HL-60 (cell line): ENCODE data around the gene CAMK2D.

ENCODE experiments used
- DNase-seq, 2 experiments: peaks; one replicate each; pipeline ENCODE4 v3.0.0-alpha.2; 2010 to 2020; ENCODE audit warnings: low read depth in 1 of 2, low spot score in 1 of 2
- H3K27ac ChIP-seq: fragments of 250-450 bp; sonication (Bioruptor Pico); replicated peaks from 2 replicates; pipeline ENCODE4 v1.5.1; 2020; ENCODE audit warnings: mild to moderate bottlenecking, moderate library complexity
- H3K27me3 ChIP-seq: fragments of 250-450 bp; sonication (Bioruptor Pico); 2 replicates; pipeline ENCODE4 v1.5.1; 2021; ENCODE audit warnings: mild to moderate bottlenecking, moderate library complexity; ENCODE audit not compliant: insufficient read depth, poor library complexity, severe bottlenecking
- H3K4me3 ChIP-seq: replicated peaks from 2 replicates; pipeline ENCODE4 v1.5.1; 2011; ENCODE audit warnings: mild to moderate bottlenecking, control low read depth, low read length; ENCODE audit not compliant: insufficient read depth
- GABPA ChIP-seq: IDR thresholded peaks from 2 replicates; pipeline ENCODE4 v1.6.1; 2012; ENCODE audit warnings: low read depth
- POLR2AphosphoS5 ChIP-seq: IDR thresholded peaks from 2 replicates; pipeline ENCODE4 v1.6.1; 2012; ENCODE audit warnings: low read depth
- REST ChIP-seq: IDR thresholded peaks from 2 replicates; pipeline ENCODE4 v1.6.1; 2012; ENCODE audit warnings: low read depth; ENCODE audit not compliant: insufficient replicate concordance
- SPI1 ChIP-seq: IDR thresholded peaks from 2 replicates; pipeline ENCODE4 v1.6.1; 2012; ENCODE audit warnings: low read depth, mild to moderate bottlenecking, borderline replicate concordance
- TF ChIP-seq, protein P1 (sequence below): IDR thresholded peaks from one replicate; pipeline ENCODE4 v1.5.1; 2011; ENCODE audit warnings: low read length, control low read depth, inconsistent platforms; ENCODE audit not compliant: insufficient read depth

Gene CAMK2D

DNA sequence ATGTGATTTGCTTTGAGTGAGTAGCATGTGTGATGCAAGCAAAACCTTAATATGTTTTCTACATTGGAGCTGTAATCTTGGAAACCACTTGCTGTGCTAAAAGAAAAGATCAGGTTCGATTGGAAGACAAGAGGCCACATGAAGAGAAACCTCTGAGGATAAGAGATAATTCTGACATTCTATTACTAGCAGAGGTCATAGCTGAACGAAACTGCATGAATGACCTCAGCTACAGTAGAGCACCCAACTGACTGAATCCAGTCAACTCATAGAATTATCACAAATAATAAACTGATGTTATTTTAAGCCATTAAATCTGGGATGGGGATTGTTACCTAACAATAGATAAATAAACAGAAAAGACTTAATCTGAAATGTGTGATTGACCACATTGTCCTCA lies 147.1 kb downstream of the CAMK2D start:
- DNase-seq: no peak
- Histone ChIP-seq H3K27me3 (no peaks in the 10 kb centered on the region), H3K4me3 (no peak overlapping the region), H3K27ac (no peak overlapping the region)
- TF ChIP-seq REST (no peak), SPI1 (no peak), GABPA (no peak), POLR2AphosphoS5 (no peak)
- TF ChIP-seq, protein P1, sequence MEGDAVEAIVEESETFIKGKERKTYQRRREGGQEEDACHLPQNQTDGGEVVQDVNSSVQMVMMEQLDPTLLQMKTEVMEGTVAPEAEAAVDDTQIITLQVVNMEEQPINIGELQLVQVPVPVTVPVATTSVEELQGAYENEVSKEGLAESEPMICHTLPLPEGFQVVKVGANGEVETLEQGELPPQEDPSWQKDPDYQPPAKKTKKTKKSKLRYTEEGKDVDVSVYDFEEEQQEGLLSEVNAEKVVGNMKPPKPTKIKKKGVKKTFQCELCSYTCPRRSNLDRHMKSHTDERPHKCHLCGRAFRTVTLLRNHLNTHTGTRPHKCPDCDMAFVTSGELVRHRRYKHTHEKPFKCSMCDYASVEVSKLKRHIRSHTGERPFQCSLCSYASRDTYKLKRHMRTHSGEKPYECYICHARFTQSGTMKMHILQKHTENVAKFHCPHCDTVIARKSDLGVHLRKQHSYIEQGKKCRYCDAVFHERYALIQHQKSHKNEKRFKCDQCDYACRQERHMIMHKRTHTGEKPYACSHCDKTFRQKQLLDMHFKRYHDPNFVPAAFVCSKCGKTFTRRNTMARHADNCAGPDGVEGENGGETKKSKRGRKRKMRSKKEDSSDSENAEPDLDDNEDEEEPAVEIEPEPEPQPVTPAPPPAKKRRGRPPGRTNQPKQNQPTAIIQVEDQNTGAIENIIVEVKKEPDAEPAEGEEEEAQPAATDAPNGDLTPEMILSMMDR: no peak

- Histone ChIP-seq H3K4me3 (no peak overlapping the region), H3K27me3 (no peaks in the 10 kb centered on the region), H3K27ac (no peak overlapping the region)
- TF ChIP-seq POLR2AphosphoS5: no peak
- DNase-seq: no peak
Measured at GRCh38 chr4:113613503-113613902, 148.0 kb downstream of the CAMK2D start.

DNA sequence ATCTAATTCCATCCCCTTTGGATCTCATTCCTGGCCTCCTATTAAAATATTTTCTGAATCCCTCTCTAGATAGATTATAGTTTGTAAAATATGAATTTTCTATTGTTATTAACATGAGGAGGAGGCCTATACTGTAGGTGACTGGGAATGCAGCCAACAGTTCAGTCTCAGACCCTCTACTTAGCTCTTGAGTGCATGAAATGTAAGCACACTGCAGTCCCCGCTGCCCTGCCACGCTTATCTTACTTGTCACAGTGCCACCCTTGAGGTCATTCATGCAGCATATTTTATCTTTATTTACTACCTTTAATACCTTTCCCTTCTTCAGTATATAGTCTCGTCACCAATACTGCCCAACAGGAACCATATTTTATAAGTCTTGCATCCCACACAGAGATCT lies 151.0 kb downstream of the CAMK2D start:
- H3K27me3 ChIP-seq: no peaks in the 10 kb centered on the region
- H3K27ac ChIP-seq: no peak overlapping the region
- no peak for TF ChIP-seq REST
- TF ChIP-seq, protein P1: no peak
- no peak for TF ChIP-seq POLR2AphosphoS5
- TF ChIP-seq SPI1: no peak
- no peak for TF ChIP-seq GABPA
- H3K4me3 ChIP-seq: no peak overlapping the region
- DNase-seq: no peak

- Histone ChIP-seq H3K27ac (no peak overlapping the region), H3K4me3 (no peak overlapping the region), H3K27me3 (no peaks in the 10 kb centered on the region)
- no peak for DNase-seq
- TF ChIP-seq REST: no peak
- no peak for TF ChIP-seq POLR2AphosphoS5
- TF ChIP-seq, protein P1: no peak
- no peak for TF ChIP-seq SPI1
- no peak for TF ChIP-seq GABPA
Measured at GRCh38 chr4:113607998-113608397, 153.5 kb downstream of the CAMK2D start.
